ENCODE measurements around the gene FOXA3. TPM values are rescaled to one million over a fixed set of nuclear protein-coding genes. Genes with fewer than 3 reads are reported as not detected.

FOXA3 gene
- total and polyA plus RNA-seq, 3 donors from 2014 or later, result 1.5 to 1.7 (median 1.7) TPM

DNA sequence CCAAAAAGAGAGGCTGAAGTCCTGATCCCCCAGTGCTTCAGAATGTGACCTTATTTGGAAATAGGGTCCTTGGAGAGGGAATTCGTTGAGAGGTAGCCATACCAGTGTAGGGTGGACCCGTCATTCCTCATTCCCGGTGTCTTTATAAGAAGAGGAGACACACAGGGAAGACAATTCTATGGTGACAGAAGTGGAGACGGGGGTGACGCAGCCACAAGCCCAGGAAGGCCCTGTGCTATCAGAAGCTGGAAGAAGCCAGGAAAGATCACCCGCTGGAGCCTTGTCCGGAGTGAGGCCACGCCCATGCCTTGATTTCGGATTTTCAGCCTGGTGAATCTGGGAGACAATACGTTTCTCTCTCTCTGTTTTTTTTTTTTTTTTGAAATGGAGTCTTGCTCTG, 40.9 kb downstream of the FOXA3 start:
- intact Hi-C loops (cut with DNase I; ENCODE audit: low total_unique reads), result no loop called here

GRCh38 chr19:45906221-45906620, 42.1 kb downstream of the FOXA3 start:
- Histone ChIP-seq H3K9me3 (no peaks in the 10 kb centered on the region), H3K36me3 (ENCODE audit: low read depth, missing control alignments) (no peaks in the 10 kb centered on the region), H3K4me1 (peaks cover 5% of the 10 kb centered on the region), H3K27ac (no peak overlapping the region), H3K4me3 (no peak overlapping the region), H3K27me3 (no peaks in the 10 kb centered on the region)
- no peak for TF ChIP-seq CTCF (IDR thresholded peaks at IDR 0.05)
- no peak for TF ChIP-seq POLR2A (IDR thresholded peaks at IDR 0.05)
- WGBS, 2 donors, result 89 to 97% methylated on average over 3 of the region's 3 CpGs
- intact Hi-C loops (cut with DNase I; ENCODE audit: low total_unique reads), result no loop called here
- DNase-seq, result no peak

More for the DNA sequence above, 40.9 kb downstream of the FOXA3 start:
- no peaks in the 10 kb centered on the region for H3K27me3 ChIP-seq
- WGBS, 2 donors, result 82% methylated on average over 10 of the region's 10 CpGs
- DNase-seq, result no peak
- peaks cover 14% of the 10 kb centered on the region for H3K4me1 ChIP-seq
- no peaks in the 10 kb centered on the region for H3K36me3 ChIP-seq (ENCODE audit: low read depth, missing control alignments)
- H3K9me3 ChIP-seq, result no peaks in the 10 kb centered on the region
- no peak overlapping the region for H3K4me3 ChIP-seq
- H3K27ac ChIP-seq, result no peak overlapping the region
- TF ChIP-seq POLR2A (IDR thresholded peaks at IDR 0.05) (no peak), CTCF (IDR thresholded peaks at IDR 0.05) (no peak)

DNA sequence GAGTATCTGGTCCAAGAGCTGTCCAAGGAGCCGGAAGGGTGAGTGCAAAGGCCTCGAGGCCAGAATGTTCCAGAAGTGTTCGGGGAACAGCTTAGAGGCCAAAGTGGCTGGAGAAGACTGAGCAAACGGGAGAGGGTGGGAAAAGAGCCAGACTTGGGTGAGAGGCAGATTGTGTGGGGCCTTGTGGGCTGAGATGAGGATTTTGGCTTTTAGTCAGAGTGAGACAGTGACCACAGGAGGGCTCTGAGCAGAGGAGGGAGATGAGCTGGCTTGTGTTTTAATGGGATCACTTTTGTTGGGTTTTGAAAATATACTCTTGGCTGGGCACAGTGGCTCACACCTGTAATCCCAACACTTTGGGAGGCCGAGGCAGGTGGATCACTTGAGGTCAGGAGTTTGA, 44.8 kb downstream of the FOXA3 start:
- 68 to 73% methylated on average over 5 of the region's 5 CpGs for WGBS, 2 donors
- intact Hi-C loops (cut with DNase I; ENCODE audit: low total_unique reads), result no loop called here

GRCh38 chr19:45911291-45911690, 47.2 kb downstream of the FOXA3 start:
- H3K27me3 ChIP-seq, result no peaks in the 10 kb centered on the region
- 76 to 77% methylated on average over 8 of the region's 8 CpGs for WGBS, 2 donors

More for the DNA sequence above, 44.8 kb downstream of the FOXA3 start:
- no peaks in the 10 kb centered on the region for H3K27me3 ChIP-seq
- no peak for DNase-seq
- H3K4me3 ChIP-seq, result no peak overlapping the region
- H3K36me3 ChIP-seq (ENCODE audit: low read depth, missing control alignments), result no peaks in the 10 kb centered on the region
- TF ChIP-seq CTCF (IDR thresholded peaks at IDR 0.05), result no peak
- no peak for TF ChIP-seq POLR2A (IDR thresholded peaks at IDR 0.05)
- H3K4me1 ChIP-seq, result no peaks in the 10 kb centered on the region
- H3K9me3 ChIP-seq, result no peaks in the 10 kb centered on the region
- no peak overlapping the region for H3K27ac ChIP-seq

More at GRCh38 chr19:45911291-45911690, 47.2 kb downstream of the FOXA3 start:
- no peak for TF ChIP-seq CTCF (IDR thresholded peaks at IDR 0.05)
- TF ChIP-seq POLR2A (IDR thresholded peaks at IDR 0.05), result no peak
- H3K4me3 ChIP-seq, result no peak overlapping the region
- H3K4me1 ChIP-seq, result no peaks in the 10 kb centered on the region
- DNase-seq, result no peak
- no peaks in the 10 kb centered on the region for H3K9me3 ChIP-seq
- intact Hi-C loops (cut with DNase I; ENCODE audit: low total_unique reads), result no loop called here
- no peak overlapping the region for H3K27ac ChIP-seq
- no peaks in the 10 kb centered on the region for H3K36me3 ChIP-seq (ENCODE audit: low read depth, missing control alignments)

Measured in testis (tissue), 3 donors.